ENCODE results near the gene MRPL24. TPM values are rescaled to one million over a fixed set of nuclear protein-coding genes. Genes with fewer than 3 reads are reported as not detected.

The MRPL24 gene
- total RNA-seq, 1 experiment from 2014 or later = 27.3 TPM

DNA sequence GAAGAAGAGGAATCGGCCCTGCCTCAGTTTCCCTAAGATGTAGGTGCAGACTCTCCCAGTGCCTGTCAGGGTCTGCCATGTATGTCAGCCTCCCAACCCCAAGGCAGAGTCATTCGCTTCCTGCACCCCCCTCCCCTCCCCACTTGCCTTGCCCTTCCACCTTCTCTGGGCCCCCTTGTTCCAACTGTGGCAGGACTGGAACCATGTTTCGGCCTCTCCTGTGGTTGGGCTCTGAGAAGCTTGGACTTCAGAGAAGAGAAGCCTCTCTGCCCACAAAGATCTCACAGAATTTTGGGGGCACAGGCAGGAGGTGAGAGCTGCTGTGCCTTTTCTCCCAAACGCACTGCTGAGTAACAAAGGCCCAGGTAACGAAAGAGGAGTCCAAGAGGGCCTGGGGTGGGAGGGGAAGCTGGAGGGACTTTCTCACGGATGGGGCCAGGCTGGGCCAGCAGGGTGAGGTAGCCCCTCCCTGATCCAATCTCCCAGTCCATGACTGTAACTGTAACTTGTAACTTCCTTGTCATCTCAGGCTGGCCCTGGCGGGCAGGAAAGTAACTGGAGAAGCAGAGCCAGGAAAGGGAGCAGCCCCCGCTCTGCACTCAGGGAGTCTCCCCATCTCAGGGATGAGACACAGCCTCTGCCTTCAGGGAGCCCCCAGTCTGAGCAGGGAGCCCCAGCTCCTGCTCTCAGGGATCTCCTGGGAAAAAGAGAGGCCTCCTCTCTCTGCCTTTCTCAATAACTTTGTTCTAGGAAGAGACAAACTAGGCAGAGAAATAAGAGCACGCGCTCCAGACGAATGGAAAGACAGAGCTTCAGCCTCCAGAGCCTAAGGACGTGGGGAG is 46.8 kb downstream of the MRPL24 start:
- H3K9ac ChIP-seq (ENCODE audit: extremely low read depth, insufficient read length, low read length) = no peak overlapping the region
- no CpG with 5 or more reads among the region's 12 CpGs for whole genome bisulfite sequencing (ENCODE audit: extremely low coverage, insufficient read length, low lambda C conversion rate)

More for the DNA sequence above, 46.8 kb downstream of the MRPL24 start:
- Histone ChIP-seq H3K4me1 (ENCODE audit: insufficient read depth, low read length) (peaks cover 17% of the 10 kb centered on the region; the same call in 1 of the 2 replicates), H3K79me2 (ENCODE audit: insufficient read depth, low read length) (no peaks in the 10 kb centered on the region), H2BK120ac (ENCODE audit: low read depth, low read length, poor library complexity, severe bottlenecking) (no peak overlapping the region), H3K4me2 (ENCODE audit: insufficient read depth, insufficient read length, low read length) (peak overlapping the region; percentile 53), H2BK5ac (ENCODE audit: insufficient read length, low read length) (no peak overlapping the region), H3K23me2 (ENCODE audit: insufficient read length, low read depth, low read length, poor library complexity, severe bottlenecking) (peaks cover 10% of the 10 kb centered on the region), H4K5ac (ENCODE audit: insufficient read length, low read depth, low read length) (no peak overlapping the region), H3K79me1 (ENCODE audit: insufficient read depth, low read depth, low read length, poor library complexity, severe bottlenecking) (no peaks in the 10 kb centered on the region), H2BK12ac (ENCODE audit: insufficient read length, low read depth, low read length) (peak overlapping the region; percentile 30), H3K27me3 (ENCODE audit: insufficient read depth, low read length) (no peaks in the 10 kb centered on the region), H2AK5ac (ENCODE audit: insufficient read length, low read length) (peak overlapping the region; percentile 54), H2BK15ac (ENCODE audit: low read depth, low read length) (no peak overlapping the region), H4K91ac (ENCODE audit: insufficient read length, low read depth, low read length) (peak overlapping the region; percentile 55), H2AFZ (ENCODE audit: low read length) (no peak overlapping the region), H3K23ac (ENCODE audit: insufficient read length, low read depth, low read length) (no peak overlapping the region), H3K56ac (ENCODE audit: insufficient read length, low read depth, low read length) (no peak overlapping the region), H3K27ac (ENCODE audit: insufficient read length, low read depth, low read length) (peak overlapping the region; percentile 32), H3T11ph (ENCODE audit: low read length) (no peak overlapping the region), H3K18ac (ENCODE audit: insufficient read length, low read depth, low read length) (peak overlapping the region; percentile 51), H2BK20ac (ENCODE audit: low read depth, low read length, poor library complexity, severe bottlenecking) (no peak overlapping the region), H3K14ac (ENCODE audit: insufficient read depth, low read length) (peak overlapping the region; percentile 80; the same call in 1 of the 2 replicates), H4K20me1 (ENCODE audit: control insufficient read depth, insufficient read depth, insufficient read length) (no peaks in the 10 kb centered on the region), H4K8ac (replicated peaks; ENCODE audit: insufficient read length, low read depth, low read length) (no peak overlapping the region), H3K4ac (ENCODE audit: low read depth, low read length) (peak overlapping the region; percentile 20; the same call in 1 of the 2 replicates), H3K9me3 (ENCODE audit: control insufficient read depth, low read depth, low read length) (no peaks in the 10 kb centered on the region)
- H3K27ac Mint-ChIP-seq = peak overlapping the region; percentile 90 to 92 (median 91)
- TF ChIP-seq, protein P1, sequence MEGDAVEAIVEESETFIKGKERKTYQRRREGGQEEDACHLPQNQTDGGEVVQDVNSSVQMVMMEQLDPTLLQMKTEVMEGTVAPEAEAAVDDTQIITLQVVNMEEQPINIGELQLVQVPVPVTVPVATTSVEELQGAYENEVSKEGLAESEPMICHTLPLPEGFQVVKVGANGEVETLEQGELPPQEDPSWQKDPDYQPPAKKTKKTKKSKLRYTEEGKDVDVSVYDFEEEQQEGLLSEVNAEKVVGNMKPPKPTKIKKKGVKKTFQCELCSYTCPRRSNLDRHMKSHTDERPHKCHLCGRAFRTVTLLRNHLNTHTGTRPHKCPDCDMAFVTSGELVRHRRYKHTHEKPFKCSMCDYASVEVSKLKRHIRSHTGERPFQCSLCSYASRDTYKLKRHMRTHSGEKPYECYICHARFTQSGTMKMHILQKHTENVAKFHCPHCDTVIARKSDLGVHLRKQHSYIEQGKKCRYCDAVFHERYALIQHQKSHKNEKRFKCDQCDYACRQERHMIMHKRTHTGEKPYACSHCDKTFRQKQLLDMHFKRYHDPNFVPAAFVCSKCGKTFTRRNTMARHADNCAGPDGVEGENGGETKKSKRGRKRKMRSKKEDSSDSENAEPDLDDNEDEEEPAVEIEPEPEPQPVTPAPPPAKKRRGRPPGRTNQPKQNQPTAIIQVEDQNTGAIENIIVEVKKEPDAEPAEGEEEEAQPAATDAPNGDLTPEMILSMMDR (conservative IDR thresholded peaks at IDR 0.05) = no peak
- H3K36me3 Mint-ChIP-seq (ENCODE audit: insufficient read depth in 1 of 3, low read depth in 3 of 3) = peaks cover 6 to 22% (median 19%) of the 10 kb centered on the region in 3 experiments
- no peaks in the 10 kb centered on the region for H3K9me3 Mint-ChIP-seq
- DNase-seq = peak; percentile 76
- peaks cover 9% of the 10 kb centered on the region for H3K27me3 Mint-ChIP-seq (ENCODE audit: low read depth)
- H3K4me3 Mint-ChIP-seq = peak overlapping the region; percentile 54 to 75; a peak in 4 of 5 replicates
- peaks cover 52 to 65% of the 10 kb centered on the region in 2 experiments for H3K4me1 Mint-ChIP-seq
